Smooth muscle cell of bladder (primary cell): ENCODE results near the gene ADPRHL1. TPM values are rescaled to one million over a fixed set of nuclear protein-coding genes. Genes with fewer than 3 reads are reported as not detected.

Experiments used
- total RNA-seq: library from RNA; depleted of rRNA; stranded (reverse); fragments of >200 nt; gene quantifications from 2 replicates; pipeline ENCODE4 v1.2.3, GENCODE V29; 2014

ADPRHL1 gene
- 1.3 and 1.6 TPM in 2 replicates for total RNA-seq

DNA sequence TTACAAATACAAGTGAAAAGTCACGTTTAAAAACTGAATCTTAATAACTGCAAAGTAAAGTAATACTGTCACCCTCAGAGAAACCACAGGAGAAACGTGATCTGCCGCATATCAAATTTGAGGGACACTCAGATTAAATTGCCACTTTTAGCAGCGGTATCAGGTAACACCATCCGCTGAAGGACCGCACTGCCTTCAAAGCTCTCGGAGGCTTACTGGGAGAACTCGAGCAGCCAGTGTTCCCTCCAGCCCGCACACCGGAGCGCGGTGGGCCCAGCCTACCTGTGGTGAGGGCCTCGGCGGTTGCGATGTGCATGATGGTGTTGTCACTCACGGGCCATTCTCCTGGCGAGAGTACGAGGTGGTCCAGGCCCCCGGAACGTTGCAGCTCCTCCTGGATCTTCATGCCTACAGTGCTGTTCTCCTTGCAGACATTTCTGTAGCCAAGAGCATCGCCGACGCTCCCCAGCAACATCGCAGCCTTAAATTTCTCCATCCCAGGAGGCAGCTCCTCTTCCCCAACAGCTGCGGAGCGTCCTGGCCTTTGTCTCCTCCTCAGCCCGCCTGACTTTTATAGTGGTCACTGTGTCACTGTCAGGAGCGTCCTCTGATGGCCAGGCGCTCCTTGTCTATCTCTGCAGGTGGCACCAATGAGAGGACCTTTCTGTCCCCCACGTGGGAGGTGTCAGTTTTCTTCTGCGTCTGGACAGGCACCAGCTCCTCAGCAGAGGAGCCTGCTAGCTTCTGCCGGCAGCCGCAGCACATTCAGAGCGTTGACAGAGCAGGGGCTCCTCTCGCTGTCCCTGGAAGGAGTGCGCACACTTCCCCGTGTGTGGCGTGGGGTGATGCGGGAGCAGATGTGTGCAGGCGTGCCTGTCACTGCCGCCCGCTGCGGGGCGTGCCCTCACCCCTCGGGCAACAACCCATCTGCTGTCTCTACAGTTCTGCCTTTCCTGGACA lies at the start of gene ADPRHL1:
TSS of gene ADPRHL1 (minus strand) at position 547 of the 960 bp plus-strand sequence. CDS start at position 496, 51 bp downstream.

DNA sequence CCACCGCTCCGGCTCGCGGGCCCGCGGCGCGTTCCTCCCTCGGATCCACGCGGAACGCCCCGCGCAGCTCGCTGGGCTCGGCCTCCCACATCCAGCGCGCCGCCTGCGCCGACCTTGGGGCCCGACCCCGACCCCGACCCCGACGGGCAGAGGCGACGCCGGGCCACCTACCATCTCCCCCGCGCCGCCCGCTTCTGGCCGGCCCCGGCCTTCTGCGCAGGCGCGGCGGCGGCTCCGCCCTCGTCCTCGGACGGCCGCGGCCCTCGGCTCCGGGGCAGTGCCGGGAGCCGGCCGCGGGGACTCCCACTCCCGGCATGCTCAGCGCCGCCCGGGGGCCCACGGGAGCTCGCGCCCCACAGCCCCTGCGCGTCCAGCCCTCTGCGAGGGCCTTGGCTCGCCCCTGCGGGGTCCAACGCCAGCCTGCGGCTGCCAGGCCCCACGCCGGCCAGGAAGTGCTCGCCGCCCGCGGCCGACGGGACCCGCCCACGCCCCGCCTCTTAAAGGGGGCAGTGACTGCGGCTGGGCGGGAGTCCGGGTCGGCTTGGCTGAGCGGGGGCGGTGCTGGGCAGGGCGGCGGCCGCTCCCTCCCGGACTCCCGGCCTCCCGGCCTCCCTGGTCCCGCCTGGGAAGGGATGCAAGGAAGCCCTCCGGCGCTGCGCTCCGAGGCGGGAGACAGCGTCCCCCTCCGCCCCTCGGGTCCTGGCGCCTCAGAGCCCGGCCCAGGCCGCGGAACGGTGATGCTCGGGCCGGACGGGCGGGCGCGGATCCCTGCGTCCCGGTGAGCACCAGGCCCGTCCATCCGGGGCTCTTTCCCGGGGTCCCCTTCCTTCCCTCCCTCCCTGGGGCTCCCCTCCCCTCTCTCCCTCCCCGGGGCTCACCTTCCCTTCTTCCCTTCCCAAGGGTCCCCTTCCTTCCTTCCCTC lies 37.5 kb upstream of the ADPRHL1 start, which contains the start of gene DCUN1D2:
TSS of gene DCUN1D2 (minus strand) at position 216 of the 922 bp plus-strand sequence. CDS start at position 174, 42 bp downstream.

Other genes with a start within 250 kb of the ADPRHL1 start
- gene PCID2, start 244.8 kb downstream of the ADPRHL1 start, total RNA-seq: 55.9 and 72.8 TPM in 2 replicates
- 78.5 and 103 TPM in 2 replicates for gene CUL4A, start 243.9 kb downstream of the ADPRHL1 start, total RNA-seq
- gene LAMP1, start 156.2 kb downstream of the ADPRHL1 start, total RNA-seq: 147 and 215 TPM in 2 replicates
- gene GRTP1, start 89.4 kb downstream of the ADPRHL1 start, total RNA-seq: 2.3 and 3.1 TPM in 2 replicates
- gene DCUN1D2, start 37.2 kb upstream of the ADPRHL1 start, total RNA-seq: 10.7 and 11.0 TPM in 2 replicates
- gene TFDP1, start 131.3 kb upstream of the ADPRHL1 start, total RNA-seq: 25.0 and 34.6 TPM in 2 replicates
- gene ATP4B, start 204.7 kb upstream of the ADPRHL1 start, total RNA-seq: not detected in 2 replicates
- under 0.01 TPM in 1 of 2 replicates, not detected in the other for gene GRK1, start 213.7 kb upstream of the ADPRHL1 start, total RNA-seq